SW480 (cell line): ENCODE measurements around the gene ZBED4.

ENCODE experiments used
- DNase-seq: peaks from one replicate; pipeline ENCODE4 v3.0.0-alpha.2; 2016; ENCODE audit warnings: low spot score

ZBED4 gene

DNA sequence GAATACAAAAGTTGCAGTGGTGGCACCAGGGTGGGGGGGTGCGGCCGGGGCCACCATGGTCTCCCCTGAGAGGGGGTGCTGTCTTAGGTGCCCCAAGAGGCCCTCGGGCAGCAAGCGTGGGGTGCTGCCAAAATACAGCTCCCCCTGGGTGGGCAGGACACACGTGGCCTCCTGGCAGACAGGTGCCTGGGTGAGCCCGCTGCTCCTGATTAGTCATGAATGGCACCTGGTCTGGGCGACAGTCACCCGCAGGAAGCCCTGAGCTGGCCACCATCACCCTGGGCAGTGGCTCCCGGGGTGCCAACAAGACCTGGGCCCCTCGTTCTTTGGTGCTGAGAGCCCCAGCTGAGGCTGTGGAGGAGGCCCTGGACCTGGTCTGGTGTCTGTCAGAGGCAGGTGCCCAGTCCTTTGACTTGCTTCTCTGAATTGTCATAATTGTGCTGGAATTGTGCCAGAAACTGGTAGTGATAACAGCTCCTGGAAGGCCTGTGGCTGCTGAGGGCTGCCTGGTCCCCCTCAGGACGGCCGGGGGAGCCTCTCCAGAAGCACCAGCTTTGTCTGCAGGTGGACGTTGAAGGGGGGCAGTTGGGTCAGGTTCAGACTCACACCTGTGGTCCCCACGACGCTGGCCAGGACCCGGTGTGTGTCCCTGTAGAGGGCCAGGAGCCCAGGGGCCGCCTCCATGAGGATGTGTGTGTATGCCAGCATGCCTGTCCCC lies 49.8 kb downstream of the ZBED4 start:
- no peak for DNase-seq

DNA sequence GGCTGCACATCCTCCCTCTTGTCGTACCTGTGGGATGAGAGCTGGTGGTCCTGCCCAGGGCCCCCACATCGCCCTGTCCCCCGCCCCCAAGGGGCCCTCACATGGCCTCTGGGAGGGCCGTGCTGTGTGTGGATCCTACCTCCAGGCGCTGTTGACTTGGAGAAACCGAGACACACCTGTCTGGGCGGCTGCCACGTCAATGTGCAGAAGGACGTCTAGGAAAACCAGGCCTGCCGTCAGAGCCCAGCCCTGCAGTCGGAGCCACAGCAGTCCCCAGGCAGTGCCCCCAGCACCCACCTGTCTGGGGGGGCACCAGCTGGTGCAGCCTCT lies 50.4 kb downstream of the ZBED4 start:
- DNase-seq, result no peak

DNA sequence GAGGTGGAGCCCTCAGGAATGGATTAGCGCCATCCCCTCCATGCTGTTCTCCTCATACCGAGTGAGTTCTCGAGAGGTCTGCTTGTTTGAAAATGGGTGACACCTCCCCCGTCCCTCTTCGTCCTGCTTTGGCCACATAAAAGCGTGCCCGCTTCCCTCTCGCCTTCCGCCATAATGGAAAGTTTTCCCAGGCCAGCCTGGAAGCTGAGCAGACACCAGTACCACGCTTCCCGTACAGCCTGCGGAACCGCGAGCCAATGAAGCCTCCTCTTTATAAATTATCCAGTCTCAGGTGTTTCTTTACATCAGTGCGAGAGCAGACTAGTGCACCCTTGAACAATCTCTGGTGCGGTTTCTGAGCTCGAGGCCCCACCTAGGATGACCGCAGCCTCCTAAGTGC lies 51.8 kb downstream of the ZBED4 start:
- no peak for DNase-seq

DNA sequence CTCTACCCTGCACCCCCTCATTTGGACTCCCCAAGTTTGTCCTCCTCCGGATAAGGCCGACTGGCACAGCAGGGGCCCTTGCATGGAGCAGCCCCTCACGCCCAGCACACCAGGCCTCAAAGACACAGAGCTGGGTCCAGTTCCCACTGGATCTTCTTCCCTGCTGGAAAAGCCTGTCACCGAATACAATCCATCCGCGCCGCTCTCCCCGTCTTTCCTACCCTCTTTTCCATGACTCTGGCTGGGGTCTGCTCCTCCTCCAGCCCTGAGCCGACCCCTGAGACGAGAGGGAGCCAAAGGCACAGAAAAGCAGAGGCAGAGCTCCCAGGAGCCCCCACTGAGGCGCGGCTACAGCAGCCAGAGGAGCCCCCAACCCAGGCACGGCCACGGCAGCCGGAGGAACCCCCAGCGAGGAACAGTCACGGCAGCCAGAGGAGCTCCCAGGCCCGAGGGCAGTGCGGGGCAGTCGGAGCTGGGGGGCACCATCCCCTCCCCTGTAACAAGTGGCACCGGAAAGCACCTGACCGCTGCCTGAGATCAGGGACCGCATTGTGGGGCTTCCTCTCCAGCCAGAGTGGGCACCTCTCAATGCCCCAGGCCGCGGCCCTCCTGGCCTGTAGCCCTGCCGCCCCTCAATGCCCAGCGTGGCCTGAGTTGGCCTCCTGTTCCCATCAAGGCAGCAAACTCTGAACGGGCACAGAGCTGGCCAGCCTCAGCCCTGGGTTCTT lies 52.6 kb downstream of the ZBED4 start:
- DNase-seq, result no peak

DNA sequence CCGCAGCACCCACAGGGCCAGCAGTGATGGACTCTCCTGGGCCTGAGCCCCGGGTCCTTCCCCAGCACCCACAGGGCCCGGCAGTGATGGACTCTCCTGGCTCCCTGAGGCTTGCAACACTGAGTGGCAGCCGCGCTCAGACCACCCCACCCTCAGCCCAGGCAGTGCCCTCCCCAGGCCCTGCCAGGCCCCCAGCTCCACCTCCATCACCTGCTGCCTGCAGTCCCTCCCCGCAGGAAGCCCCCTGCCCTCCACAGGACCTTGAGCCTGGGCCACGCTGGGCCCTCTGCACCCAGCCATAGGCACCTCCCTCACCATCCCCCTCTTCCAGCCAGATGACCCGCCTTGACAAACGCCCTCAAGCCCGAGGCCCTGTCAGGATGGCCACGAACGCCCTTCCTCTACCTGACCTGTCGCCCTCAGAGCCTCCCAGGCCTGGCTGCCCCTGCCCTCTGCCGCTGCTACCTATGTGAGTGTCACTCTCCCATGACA lies 53.2 kb downstream of the ZBED4 start:
- DNase-seq, result no peak

DNA sequence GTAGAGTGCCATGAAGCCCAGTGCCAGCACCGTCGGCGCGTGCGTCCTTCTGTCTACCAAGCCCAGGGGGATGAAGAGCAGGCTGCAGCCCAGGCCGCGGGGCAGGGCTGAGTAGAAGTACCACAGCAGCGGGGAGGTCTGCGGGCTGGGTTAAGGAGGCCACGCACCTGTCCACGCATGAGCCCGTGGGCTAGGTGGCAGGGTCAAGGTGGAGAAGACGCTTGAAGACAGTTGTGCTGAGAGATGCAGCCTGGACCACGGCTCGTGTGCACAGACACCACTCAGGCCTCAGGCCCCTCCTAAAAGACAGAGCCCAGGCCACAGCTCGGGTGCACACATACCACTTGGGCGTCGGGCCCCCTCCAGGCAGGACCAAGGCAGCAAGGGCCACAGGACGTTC lies 54.2 kb downstream of the ZBED4 start:
- DNase-seq, result no peak

DNA sequence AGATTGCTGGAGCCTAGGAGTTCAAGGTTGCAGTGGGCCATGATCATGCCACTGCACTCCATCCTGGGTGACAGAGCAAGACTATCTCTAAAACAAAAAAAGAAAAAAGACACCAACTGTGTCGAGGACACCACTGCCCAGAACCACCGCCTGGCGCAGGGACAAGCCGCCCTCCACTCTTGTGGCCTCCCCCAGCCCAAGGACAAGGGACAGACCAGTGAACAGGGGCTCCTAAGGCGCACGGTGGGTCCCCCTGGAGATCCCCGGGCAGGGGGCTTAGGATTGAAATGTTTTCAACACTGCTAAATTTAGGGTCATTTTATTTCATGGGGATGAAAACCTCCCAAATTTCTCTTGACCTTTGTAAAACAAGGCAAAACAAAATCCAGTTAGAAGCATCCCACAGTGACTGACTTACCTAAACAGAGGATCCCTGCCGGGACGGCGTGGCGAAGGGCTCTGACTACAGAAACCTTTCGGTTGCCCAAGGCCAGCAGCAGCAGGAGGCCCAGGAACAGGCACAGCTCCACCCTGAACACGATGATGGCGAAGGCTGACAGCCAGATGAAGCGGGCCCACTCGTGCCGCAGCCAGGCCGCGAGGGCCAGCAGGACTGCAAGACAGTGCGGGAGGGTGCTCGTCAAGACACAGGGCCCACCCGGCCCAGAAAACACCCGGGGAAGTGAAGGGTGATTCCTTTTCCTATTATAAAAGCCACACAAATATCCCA lies 56.0 kb downstream of the ZBED4 start:
- DNase-seq, result no peak

DNA sequence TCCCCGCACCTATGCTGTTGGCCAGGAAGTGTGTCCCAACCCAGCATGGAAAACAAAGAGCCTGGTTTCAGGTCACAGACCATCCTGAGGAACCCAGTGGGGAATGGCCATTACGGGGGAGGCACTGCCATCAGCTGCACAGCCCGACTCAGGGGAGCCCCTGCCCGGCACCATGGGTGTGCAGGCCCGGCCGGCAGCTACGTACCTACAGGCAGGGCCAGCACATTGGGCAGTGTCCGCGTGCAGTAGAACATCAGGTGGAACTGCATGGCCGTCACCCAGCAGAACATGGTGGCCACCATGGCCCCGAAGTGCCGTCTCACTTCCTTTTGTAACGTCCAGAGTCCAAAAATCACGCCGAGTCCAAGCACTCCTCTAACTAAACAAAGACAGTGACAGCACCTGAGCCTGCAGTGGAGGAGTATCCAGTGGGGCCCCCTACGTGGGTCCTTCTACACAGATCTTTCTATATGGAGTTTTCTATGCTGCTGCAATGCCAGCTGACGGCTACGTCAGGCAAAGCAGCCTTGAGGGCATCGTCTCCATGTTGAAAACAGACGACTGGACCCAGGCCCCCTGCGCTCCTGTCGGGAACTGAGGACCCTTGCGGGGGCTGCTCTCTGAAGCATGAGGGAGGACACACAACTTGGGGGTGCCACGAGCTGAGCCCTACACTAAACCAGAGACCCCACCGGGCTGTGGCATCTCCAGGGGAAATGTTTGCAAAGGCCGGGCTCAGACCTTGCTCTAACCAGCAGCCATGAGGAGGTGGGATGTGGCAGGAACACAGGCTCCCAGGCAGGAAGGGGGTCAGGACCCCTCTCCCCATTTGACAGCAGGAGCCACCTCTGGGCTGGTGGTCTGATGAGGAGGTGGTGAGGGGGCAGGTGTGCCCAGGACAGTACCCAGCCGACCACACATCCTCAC lies 56.8 kb downstream of the ZBED4 start:
- DNase-seq, result no peak

DNA sequence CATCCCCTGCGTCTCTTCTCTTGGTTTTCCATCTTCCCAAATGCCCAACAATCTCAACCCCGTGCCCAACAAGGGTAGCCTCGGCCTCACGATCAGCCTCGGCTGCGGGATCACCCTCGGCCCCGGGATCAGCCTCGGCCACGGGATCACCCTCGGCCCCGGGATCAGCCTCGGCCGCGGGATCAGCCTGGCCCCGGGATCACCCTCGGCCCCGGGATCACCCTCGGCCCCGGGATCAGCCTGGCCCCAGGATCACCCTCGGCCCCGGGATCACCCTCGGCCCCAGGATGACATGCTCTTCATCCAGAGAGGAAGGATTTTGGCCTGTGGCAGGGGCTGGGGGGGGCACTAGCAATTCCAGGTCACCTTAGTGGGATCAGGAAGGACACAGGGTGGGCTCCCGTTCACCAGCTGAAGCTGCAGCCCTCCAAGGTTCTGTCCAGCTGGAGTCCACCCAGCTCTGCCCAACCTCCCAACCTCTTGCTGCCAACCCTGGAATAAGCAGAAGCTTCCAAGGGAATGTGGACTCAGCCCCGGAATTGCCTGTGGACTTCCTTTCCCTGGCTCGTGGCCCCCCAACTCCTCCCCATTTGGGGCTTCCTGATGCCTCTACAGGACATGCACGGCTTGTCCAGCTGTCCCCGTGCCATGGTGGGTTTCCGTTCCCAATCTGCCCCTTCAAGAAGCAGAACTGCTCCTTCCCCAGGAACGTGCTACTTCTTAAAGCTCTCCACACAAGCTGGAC lies 58.4 kb downstream of the ZBED4 start:
- no peak for DNase-seq

DNA sequence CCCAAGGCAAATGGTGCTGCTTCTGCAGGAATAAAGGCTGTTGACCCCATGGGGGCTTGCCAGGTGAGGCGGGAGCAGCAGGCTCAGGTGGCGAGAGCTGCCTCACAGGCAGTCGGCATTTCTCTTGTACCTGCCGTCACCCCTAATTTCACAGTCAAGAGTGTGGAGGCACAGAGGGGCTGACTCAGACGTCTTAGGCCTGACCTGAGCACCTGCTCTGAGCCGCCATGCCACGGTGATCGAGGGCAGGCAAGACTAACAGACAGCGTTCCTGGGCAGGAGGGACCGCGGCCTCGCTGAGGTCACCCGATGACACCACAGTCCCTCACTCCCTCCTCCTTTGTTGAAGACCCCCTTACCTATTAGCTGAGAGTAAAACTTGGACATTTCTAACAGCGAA lies 59.4 kb downstream of the ZBED4 start:
- no peak for DNase-seq

DNA sequence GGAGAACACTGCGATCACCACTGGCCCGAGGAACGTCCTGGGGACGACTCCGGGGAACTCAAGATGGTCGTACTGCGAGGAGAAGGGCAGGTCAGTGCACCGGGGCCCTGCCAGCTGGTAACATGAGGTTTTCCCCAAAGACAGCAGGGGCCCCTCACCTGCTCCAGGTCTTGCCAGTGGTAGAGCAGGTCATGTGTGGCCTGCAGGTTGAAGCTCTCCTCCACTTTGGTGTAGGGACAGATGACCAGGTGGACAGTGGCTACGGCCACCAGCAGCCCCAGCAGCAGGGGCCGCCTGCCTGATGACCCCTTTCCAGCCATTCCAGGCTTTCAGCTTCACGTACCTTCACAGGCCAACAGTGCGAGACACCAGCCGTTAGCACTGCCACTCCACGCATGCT lies 59.8 kb downstream of the ZBED4 start:
- no peak for DNase-seq

DNA sequence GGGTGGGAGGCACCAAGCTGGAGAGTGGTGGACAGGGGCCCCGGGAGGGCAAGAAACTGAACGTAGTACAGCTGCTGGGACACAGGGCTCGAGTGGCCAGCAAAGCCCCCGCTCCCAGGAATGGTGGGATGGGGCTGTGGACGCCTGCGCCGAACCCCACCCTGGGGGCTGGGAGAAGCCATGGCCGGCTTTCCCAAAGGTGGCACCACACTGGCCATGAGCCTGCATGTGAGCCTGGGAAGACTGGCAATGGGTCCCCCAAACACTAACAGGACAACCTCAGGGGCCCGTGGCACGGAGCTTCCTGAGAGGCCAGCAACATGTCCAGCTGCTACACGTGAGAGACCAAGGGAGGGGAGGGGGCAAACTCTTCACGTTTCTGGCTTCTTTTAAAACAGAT lies 60.6 kb downstream of the ZBED4 start:
- no peak for DNase-seq

DNA sequence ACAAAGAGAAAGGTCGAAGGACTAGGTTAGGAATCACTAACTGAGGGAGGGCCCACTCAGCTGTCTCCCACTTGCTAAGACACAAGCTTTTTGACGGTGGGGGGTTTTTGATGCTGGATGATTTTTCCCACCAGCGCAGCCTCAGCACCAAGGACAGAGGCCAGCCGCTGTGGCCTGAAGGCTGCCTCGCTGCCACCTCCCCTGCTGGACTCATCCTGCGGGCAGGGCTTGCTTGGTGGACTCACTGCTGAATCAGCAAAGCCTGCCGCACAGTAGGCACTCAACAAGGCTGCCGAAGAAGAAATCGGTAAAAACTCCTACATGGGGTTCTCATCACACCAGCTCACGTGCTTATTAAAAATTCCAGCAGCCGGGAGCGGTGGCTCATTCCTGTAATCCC lies 62.0 kb downstream of the ZBED4 start:
- no peak for DNase-seq

DNA sequence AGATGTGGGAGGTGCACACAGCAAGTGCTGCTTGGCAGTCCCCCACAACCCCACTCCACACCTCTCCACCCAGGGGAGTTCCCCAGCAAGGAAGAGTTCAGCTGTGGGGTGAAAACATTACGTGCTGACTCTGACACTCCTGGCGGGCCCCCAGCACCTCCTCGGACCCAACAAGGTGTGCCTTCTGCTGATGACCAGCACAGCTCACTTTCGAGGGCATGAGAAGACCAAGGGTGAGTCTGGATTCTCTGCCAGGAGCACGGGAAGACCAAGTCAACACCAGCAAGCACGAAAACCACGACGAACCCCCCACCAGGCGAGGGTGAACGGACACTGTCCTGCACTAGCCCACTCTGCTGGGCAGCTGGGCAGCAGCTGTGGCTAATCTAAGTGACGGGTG lies 63.2 kb downstream of the ZBED4 start:
- DNase-seq, result no peak

DNA sequence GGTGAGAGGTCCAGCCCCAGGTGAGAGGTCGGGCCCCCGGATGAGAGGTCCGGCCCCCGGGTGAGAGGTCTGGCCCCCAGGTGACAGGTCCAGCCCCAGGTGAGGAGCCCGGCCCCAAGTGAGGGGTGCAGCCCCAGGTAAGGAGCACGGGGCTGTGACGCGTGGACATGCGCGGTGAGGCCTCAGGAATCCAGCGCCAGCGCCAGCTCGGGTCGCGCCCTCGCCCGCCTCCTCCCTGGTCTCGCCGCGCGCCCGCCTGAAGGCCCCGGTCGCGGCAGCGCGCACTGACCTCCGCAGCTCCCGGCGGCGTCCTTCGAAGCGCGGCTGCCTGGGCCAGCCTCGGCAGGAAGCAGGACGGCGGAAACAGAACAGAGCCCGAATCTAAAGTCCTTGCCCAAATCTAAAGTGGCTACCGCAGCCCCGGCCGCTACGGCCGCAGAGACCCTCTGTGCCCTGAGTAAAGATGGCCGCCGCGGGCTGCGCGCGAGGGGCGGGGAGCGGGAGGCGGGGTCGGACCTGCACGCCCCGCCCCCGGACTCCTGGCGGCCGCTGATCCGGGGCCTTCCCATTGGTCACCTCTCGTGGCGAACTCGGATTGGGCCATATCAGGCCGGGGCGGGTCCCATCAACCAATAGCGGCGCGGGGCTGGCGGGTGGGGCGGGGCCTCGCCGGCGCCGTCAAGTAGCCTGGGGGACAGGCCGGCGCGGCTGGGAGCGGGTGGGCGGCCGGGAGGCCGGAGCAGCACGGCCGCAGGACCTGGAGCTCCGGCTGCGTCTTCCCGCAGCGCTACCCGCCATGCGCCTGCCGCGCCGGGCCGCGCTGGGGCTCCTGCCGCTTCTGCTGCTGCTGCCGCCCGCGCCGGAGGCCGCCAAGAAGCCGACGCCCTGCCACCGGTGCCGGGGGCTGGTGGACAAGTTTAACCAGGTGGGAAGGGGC lies 64.6 kb downstream of the ZBED4 start, which contains the start of the genes ALG12 and CRELD2:
Gene ALG12 (minus strand): TSS at position 465 of the 937 bp plus-strand sequence. CDS start 4,673 bp downstream, outside the sequence.
Gene CRELD2 (plus strand): TSS at position 661 of the 937 bp plus-strand sequence. CDS start 136 bp downstream, at position 797.
- peak; percentile 93 for DNase-seq

DNA sequence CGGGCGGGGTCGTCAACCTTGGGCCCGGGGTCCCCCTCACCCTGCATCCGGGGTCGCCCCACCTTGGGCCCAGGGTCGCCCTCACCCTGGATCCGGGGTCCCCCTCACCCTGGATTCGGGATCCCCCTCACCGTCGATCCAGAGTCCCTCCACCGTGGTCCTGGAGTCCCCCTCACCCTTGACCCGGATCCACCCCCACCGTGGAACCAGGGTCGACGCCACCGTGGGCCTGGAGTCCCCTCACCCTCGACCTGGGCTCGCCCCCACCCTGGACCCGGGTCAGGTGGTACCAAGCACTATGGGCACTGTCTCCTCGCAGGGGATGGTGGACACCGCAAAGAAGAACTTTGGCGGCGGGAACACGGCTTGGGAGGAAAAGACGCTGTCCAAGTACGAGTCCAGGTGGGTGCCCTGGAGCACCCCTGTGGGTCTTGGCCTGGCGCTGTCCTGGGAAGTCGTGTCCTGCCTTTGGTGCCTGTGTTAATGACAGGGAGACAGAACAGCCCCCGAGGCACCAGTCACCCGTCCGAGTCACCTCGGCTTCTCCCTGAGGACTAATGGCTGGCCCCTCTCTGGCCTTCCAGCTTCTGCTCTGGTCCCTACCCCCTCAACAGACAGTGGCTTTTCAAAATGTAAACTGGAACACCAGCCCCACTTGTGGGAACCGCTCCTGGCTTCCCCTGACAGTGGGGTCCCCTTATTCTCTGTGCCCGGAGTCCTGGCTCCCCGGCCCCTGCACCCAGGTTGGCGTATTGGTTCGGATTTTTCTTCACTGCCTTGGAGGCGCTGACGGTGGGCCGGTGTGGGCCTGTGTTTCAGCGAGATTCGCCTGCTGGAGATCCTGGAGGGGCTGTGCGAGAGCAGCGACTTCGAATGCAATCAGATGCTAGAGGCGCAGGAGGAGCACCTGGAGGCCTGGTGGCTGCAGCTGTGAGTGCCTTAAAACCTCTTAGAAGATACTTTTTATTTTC lies 65.6 kb downstream of the ZBED4 start:
- DNase-seq, result no peak

DNA sequence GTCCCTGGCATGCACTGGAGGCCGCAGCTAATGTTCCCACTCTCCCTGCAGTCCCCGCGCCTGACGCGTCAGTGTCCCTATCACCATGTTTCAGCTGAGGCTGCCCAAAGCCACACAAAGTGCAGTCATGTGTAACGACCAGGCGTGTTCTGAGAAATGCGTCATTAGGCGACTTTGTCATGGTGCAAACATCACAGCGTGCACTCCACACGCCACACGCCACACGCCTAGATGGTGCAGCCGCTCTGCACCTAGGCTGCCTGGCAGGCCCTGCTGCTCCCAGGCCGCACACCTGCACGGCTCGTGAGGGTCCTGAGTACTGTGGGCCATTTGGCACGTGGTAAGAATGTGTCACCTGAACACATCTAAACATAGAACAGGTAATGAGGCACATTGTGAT lies 67.2 kb downstream of the ZBED4 start:
- DNase-seq, result no peak

DNA sequence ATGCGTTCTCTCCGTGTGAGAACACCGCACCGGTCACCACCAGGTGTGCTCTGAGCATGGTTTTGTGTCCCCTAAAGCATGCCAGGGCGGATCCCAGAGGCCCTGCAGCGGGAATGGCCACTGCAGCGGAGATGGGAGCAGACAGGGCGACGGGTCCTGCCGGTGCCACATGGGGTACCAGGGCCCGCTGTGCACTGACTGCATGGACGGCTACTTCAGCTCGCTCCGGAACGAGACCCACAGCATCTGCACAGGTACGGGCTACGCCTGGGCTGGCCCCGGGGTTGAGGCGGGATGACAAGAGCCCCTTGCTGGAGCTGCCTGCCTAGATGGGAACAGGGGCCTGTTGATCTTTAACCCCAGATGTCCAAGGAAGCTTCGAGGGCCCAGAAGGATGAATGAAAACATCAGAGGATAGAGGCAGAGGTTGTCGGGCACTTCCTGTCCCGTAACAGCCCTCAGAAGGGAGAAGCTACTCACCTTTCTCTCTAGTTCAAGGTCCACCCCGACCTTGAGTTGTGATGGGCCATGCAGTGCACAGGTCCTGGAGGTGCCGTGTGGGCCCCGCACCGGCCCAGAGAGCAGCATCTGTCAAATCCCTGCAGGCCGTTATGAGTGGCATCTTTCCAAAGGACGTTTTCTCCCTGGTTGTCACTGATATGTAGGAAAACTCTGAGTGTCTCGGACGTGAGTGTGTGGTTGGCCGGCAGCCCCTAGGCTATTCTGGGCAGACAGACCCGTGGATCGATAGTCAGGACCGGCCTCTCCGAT lies 68.0 kb downstream of the ZBED4 start:
- no peak for DNase-seq
